ENCODE results near the gene PRKCE.

The PRKCE gene

DNA sequence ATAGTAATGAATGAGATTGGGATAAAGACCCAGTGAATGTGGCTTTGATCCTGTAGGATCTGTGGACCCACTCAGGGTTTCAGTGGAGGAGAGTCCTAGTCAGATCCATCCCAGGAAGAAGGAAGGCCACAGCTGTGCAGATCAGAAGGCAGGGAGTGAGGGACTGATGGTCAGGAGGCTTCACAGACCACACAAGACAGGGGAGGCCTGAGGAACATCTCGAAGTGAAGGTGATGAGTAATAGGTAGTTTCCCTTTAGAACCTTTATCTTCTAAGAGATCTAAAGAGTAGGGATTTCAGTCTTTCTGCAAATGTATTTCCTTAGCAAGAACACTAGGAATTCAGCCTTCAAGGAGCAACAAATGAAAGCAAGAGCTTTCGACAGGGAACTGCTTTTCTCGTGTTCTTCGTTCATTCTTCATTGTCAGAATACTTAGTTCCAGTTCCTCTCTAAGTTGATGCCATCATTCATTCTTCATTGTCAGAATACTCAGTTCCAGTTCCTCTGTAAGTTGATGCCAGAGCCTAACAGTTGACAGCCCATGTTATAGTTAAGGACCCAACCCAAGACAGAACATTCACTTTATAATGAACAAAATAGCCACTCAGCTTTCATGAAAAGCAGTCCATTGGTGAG lies 495.5 kb downstream of the PRKCE start:
- H3K27ac ChIP-seq (ENCODE audit: low read length) = no peak overlapping the region

DNA sequence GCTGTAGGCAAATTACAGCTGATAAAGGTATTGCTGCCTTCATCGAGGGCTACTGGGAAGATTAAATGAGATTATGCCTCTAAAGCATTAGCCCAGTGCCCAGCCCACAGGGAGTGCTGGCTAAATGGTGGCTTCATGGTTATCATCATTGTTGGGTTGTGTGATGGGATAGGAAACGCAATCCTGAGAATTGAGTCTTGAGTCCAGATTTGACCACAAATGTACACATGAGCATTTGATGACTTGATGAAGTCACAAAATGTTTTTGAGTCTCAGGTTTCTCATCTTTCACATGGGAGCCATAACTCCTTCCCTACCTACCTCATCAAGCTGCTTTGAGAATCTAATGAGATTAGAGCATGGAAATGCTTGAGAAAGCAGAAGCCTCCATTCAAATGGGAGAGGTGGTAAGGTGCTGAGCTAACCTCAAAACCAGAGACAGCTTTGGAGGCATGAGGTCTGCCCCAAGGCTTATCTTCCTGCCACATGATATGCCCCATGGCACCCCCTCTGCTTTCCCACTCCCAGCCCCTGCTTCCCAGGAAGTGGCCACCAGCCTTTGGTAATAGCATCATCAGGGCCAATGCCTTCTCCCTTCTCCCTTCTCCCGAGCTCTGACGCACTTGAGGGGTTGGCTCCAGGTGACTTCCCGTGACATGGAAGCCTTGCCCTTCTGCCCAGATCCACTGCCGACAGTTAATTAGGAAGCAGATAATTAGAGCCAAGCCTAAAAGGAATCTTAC lies 496.3 kb downstream of the PRKCE start:
- H3K36me3 ChIP-seq (ENCODE audit: control insufficient read depth in 1 of 2, insufficient read depth in 2 of 2, low read length in 2 of 2) = peaks cover 0 to 15% of the 10 kb centered on the region in 2 donors
- no peaks in the 10 kb centered on the region for H3K27me3 ChIP-seq (ENCODE audit: low read depth, low read length)
- H3K9me3 ChIP-seq (ENCODE audit: control insufficient read depth in 1 of 2, low read length in 2 of 2) = no peaks in the 10 kb centered on the region
- H3K4me1 ChIP-seq (ENCODE audit: control insufficient read depth in 1 of 2, insufficient read depth in 2 of 2, low read length in 2 of 2) = no peaks in the 10 kb centered on the region
- H3K27ac ChIP-seq (ENCODE audit: low read length) = no peak overlapping the region
- no peak overlapping the region for H3K4me3 ChIP-seq (ENCODE audit: low read depth in 1 of 2, low read length in 2 of 2)

More for the DNA sequence above, 495.5 kb downstream of the PRKCE start:
- H3K27me3 ChIP-seq (ENCODE audit: low read depth, low read length) = no peaks in the 10 kb centered on the region
- H3K4me3 ChIP-seq (ENCODE audit: low read depth in 1 of 2, low read length in 2 of 2) = no peak overlapping the region
- no peaks in the 10 kb centered on the region for H3K9me3 ChIP-seq (ENCODE audit: control insufficient read depth in 1 of 2, low read length in 2 of 2)
- peaks cover 0 to 15% of the 10 kb centered on the region in 2 donors for H3K36me3 ChIP-seq (ENCODE audit: control insufficient read depth in 1 of 2, insufficient read depth in 2 of 2, low read length in 2 of 2)
- H3K4me1 ChIP-seq (ENCODE audit: control insufficient read depth in 1 of 2, insufficient read depth in 2 of 2, low read length in 2 of 2) = no peaks in the 10 kb centered on the region

DNA sequence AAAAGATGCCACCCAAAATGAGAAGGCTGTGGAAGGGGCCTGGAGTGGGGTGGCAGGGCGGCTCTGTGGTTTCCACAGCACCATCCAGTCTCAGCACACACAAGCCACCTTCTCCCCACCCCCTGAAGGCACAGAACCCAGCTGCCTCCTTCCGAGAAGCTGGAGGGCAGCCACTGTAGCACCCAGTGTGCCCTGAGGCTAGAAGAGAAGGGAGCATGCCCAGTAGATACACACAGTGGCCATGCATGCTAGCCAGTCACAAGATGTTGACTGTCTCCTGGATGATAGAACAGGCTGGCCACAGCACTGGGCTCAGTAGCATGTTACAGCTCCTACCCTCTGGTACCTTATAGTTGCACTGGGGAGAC lies 496.9 kb downstream of the PRKCE start:
- H3K4me1 ChIP-seq (ENCODE audit: control insufficient read depth in 1 of 2, insufficient read depth in 2 of 2, low read length in 2 of 2) = no peaks in the 10 kb centered on the region
- H3K27ac ChIP-seq (ENCODE audit: low read length) = no peak overlapping the region
- no peak overlapping the region for H3K4me3 ChIP-seq (ENCODE audit: low read depth in 1 of 2, low read length in 2 of 2)
- H3K36me3 ChIP-seq (ENCODE audit: control insufficient read depth in 1 of 2, insufficient read depth in 2 of 2, low read length in 2 of 2) = peaks cover 0 to 15% of the 10 kb centered on the region in 2 donors
- no peaks in the 10 kb centered on the region for H3K27me3 ChIP-seq (ENCODE audit: low read depth, low read length)
- H3K9me3 ChIP-seq (ENCODE audit: control insufficient read depth in 1 of 2, low read length in 2 of 2) = no peaks in the 10 kb centered on the region

DNA sequence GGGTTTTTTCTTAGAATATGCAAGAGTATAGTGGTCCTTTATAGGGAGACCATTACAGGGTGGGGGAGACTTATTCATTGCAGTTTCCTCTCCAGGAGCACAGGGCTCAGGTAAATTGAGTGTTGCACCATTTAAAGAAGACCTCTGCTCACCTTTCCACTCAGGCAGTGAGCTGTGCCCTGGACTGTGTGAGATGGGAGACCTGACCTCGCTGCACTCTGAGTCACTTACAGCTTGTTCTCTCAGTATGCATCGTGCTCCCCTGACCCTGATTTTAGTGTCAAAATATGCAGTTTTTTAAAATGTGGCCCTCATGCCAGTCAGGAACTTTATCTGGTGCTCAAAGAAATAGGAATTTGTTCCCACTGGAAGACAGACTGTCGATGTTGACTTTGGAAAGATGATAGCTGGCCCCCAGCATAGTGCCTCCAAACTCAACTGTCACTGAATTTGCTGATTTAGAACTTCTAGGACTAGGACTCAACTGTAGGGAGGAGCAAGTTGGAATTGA lies 499.0 kb downstream of the PRKCE start:
- no peak overlapping the region for H3K27ac ChIP-seq (ENCODE audit: low read length)
- peaks cover 0 to 15% of the 10 kb centered on the region in 2 donors for H3K36me3 ChIP-seq (ENCODE audit: control insufficient read depth in 1 of 2, insufficient read depth in 2 of 2, low read length in 2 of 2)
- no peaks in the 10 kb centered on the region for H3K4me1 ChIP-seq (ENCODE audit: control insufficient read depth in 1 of 2, insufficient read depth in 2 of 2, low read length in 2 of 2)
- H3K27me3 ChIP-seq (ENCODE audit: low read depth, low read length) = no peaks in the 10 kb centered on the region
- H3K9me3 ChIP-seq (ENCODE audit: control insufficient read depth in 1 of 2, low read length in 2 of 2) = no peaks in the 10 kb centered on the region
- no peak overlapping the region for H3K4me3 ChIP-seq (ENCODE audit: low read depth in 1 of 2, low read length in 2 of 2)

DNA sequence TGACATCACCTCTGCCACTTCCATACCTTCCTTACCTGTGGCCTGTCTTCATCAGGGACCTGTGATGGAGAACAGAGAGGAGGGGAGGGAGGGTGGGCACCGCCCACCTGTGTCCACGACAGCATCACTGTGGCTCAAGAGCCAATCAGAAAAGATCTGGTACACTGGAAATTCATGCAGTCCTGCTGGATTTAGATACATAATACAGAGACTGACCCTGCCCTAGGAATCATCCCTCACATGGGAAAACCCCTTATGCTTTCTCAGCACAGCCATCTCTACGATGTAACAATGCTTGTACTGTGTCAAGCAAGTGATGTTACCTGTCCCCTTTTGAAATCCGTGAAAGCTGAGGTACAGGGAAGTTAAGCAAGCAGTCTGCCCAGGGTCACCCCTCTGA lies 500.1 kb downstream of the PRKCE start:
- Histone ChIP-seq H3K27ac (ENCODE audit: low read length) (no peak overlapping the region), H3K4me3 (ENCODE audit: low read depth in 1 of 2, low read length in 2 of 2) (no peak overlapping the region), H3K27me3 (ENCODE audit: low read depth, low read length) (no peaks in the 10 kb centered on the region), H3K4me1 (ENCODE audit: control insufficient read depth in 1 of 2, insufficient read depth in 2 of 2, low read length in 2 of 2) (no peaks in the 10 kb centered on the region), H3K9me3 (ENCODE audit: control insufficient read depth in 1 of 2, low read length in 2 of 2) (no peaks in the 10 kb centered on the region), H3K36me3 (ENCODE audit: control insufficient read depth in 1 of 2, insufficient read depth in 2 of 2, low read length in 2 of 2) (peaks cover 0 to 15% of the 10 kb centered on the region in 2 donors)

DNA sequence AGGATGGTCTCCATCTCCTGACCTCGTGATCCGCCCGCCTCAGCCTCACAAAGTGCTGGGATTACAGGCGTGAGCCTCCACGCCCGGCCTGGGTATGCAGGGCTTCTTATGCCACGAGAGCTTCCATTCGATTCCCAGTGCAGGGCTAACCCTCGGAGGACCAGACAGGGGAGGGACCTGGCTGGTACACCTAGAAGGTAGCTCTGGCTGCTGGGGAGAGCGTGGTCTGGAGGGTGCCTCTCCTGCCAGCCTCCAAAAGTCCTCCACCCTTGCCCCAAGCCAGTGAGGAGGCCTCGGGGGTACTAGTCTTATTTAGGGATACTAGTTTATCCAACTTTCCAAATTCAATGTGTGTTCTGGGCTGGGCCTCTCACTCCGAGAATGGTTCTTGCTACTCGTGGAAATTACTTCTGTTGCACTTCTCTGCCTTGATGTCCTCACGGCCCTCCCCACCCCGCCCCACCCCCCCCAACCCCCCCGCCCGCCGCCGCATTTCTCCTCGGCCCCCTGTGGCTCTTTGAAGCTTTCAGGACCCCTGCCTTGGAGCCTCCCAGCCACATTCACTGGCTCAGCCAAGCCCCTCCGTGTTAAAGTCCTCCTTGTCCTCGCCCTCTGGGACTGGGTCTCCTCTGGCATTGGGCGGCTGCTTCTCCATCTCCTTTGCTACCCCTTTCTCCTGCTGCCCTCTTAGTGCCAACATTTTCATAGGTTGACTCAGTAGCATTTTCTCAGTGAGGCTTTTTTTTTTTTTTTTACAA lies 502.7 kb downstream of the PRKCE start:
- Histone ChIP-seq H3K9me3 (ENCODE audit: control insufficient read depth in 1 of 2, low read length in 2 of 2) (no peaks in the 10 kb centered on the region), H3K27ac (ENCODE audit: low read length) (no peak overlapping the region), H3K4me3 (ENCODE audit: low read depth in 1 of 2, low read length in 2 of 2) (no peak overlapping the region), H3K36me3 (ENCODE audit: control insufficient read depth in 1 of 2, insufficient read depth in 2 of 2, low read length in 2 of 2) (peaks cover 0 to 6% of the 10 kb centered on the region in 2 donors), H3K4me1 (ENCODE audit: control insufficient read depth in 1 of 2, insufficient read depth in 2 of 2, low read length in 2 of 2) (peaks cover 0 to 11% of the 10 kb centered on the region in 2 donors), H3K27me3 (ENCODE audit: low read depth, low read length) (no peaks in the 10 kb centered on the region)

DNA sequence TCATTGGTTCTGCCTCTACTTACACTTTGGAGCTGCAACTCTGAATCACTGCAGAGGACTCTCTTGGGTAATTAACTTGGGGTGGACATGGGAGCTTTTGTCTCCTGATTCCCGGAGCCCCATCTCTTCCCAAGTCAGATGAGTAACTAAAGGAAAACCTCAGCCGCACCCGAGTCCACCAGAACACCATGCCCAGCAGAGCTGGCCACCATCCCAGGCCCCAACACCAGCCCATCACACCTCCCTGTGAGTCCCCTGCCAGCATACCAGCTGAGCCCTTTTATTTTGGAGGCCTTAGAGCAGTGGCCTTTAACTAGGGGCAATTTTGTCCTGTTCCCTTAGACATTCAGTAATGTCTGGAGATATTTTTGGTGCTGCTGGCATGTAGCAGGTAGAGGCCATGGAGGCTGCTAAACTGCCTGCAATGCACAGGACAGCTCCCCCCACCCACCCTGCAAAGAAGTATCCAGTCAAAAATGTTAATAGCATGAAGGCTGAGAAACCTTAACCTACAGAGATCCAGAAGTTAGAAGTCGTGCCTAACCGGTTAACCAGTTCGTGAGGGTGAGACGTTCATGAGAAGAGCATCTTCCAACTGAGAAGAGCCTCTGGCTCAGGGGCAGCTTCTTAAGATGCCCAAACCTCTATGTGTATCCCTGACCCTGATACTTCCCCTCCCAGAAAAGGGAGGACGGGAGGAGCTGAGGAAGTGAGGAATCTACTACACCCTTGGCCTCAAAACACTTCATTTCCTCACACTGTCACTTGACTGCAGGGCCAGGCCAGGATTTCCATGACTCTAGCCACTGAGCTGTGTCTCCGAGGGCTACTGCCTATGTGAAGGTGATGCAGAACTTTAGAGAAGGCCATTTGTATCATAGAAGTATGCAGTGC lies 505.8 kb downstream of the PRKCE start:
- Histone ChIP-seq H3K27ac (ENCODE audit: low read length) (no peak overlapping the region), H3K27me3 (ENCODE audit: low read depth, low read length) (no peaks in the 10 kb centered on the region), H3K36me3 (ENCODE audit: control insufficient read depth in 1 of 2, insufficient read depth in 2 of 2, low read length in 2 of 2) (peaks cover 0 to 8% of the 10 kb centered on the region in 2 donors), H3K4me1 (ENCODE audit: control insufficient read depth in 1 of 2, insufficient read depth in 2 of 2, low read length in 2 of 2) (peaks cover 0 to 11% of the 10 kb centered on the region in 2 donors), H3K9me3 (ENCODE audit: control insufficient read depth in 1 of 2, low read length in 2 of 2) (no peaks in the 10 kb centered on the region), H3K4me3 (ENCODE audit: low read depth in 1 of 2, low read length in 2 of 2) (no peak overlapping the region)

DNA sequence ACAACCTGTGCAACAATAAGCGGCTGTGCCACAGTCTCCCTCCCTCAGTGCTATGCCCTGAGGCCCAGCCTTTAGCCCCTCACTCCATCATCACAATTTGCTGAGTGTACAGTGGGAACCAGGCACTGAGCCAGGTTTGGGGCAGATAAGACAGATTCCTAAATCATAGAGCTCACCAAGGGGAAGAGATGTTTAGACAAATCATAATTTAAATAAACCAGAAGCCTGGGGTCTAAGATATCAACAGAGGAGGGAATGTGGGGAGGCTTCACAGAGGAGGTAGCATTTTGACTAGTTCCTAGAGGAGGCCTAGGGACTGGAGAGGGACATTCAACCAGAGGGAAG lies 506.5 kb downstream of the PRKCE start:
- Histone ChIP-seq H3K27me3 (ENCODE audit: low read depth, low read length) (no peaks in the 10 kb centered on the region), H3K4me1 (ENCODE audit: control insufficient read depth in 1 of 2, insufficient read depth in 2 of 2, low read length in 2 of 2) (peaks cover 0 to 16% of the 10 kb centered on the region in 2 donors), H3K9me3 (ENCODE audit: control insufficient read depth in 1 of 2, low read length in 2 of 2) (no peaks in the 10 kb centered on the region), H3K27ac (ENCODE audit: low read length) (no peak overlapping the region), H3K4me3 (ENCODE audit: low read depth in 1 of 2, low read length in 2 of 2) (no peak overlapping the region), H3K36me3 (ENCODE audit: control insufficient read depth in 1 of 2, insufficient read depth in 2 of 2, low read length in 2 of 2) (peaks cover 0 to 8% of the 10 kb centered on the region in 2 donors)

DNA sequence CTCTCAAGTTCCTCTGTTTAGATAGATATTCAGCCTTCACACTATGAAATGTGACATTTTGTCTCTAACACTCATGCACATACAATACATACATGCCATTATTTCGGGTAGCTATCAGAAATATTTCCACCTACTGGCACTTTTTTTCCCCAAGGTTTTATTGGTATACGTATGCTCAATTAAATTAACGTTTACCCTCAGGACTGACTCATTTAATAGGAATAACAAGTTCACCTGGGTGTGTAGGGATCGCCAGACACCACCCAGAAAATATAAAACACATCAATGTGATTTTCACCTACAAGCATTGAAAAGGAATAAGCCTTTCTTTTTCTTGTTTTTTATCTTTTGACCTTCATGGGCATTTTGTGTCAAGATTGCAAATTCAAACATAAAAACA lies 507.2 kb downstream of the PRKCE start:
- H3K27me3 ChIP-seq (ENCODE audit: low read depth, low read length) = no peaks in the 10 kb centered on the region
- H3K27ac ChIP-seq (ENCODE audit: low read length) = no peak overlapping the region
- H3K4me3 ChIP-seq (ENCODE audit: low read depth in 1 of 2, low read length in 2 of 2) = no peak overlapping the region
- peaks cover 0 to 17% of the 10 kb centered on the region in 2 donors for H3K4me1 ChIP-seq (ENCODE audit: control insufficient read depth in 1 of 2, insufficient read depth in 2 of 2, low read length in 2 of 2)
- peaks cover 0 to 8% of the 10 kb centered on the region in 2 donors for H3K36me3 ChIP-seq (ENCODE audit: control insufficient read depth in 1 of 2, insufficient read depth in 2 of 2, low read length in 2 of 2)
- no peaks in the 10 kb centered on the region for H3K9me3 ChIP-seq (ENCODE audit: control insufficient read depth in 1 of 2, low read length in 2 of 2)

DNA sequence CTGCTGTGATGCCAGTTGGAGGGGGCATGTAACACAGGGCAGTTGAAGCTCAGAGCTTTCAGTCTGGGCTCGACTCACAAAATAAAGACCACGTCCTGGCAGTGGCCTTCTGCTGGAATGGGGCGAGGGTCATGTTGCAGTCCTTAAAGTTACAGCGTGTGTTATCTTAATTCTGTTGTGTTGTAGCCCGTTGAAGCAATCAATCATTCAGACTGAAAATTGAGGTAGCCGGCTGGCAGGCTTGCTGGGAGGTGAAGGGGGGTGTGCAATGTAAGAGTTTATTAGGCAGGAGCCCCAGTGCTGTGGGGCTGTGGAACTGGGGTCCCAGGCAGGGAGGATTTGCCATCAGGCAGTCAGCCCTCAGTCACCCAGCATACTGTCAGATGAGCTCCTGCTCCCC lies 508.9 kb downstream of the PRKCE start:
- Histone ChIP-seq H3K4me3 (ENCODE audit: low read depth in 1 of 2, low read length in 2 of 2) (no peak overlapping the region), H3K4me1 (ENCODE audit: control insufficient read depth in 1 of 2, insufficient read depth in 2 of 2, low read length in 2 of 2) (peaks cover 0 to 33% of the 10 kb centered on the region in 2 donors), H3K9me3 (ENCODE audit: control insufficient read depth in 1 of 2, low read length in 2 of 2) (no peaks in the 10 kb centered on the region), H3K27me3 (ENCODE audit: low read depth, low read length) (no peaks in the 10 kb centered on the region), H3K27ac (ENCODE audit: low read length) (no peak overlapping the region), H3K36me3 (ENCODE audit: control insufficient read depth in 1 of 2, insufficient read depth in 2 of 2, low read length in 2 of 2) (peaks cover 0 to 8% of the 10 kb centered on the region in 2 donors)
